SIG-M5 treated with dmso at 0.1 percent for 504 hours (cell line): ENCODE measurements around the gene MIOX.

ENCODE experiments used
- DNase-seq: peaks from one replicate; lab custom pipeline; 2025; ENCODE audit not compliant: unreplicated experiment; lab: John Stamatoyannopoulos, UW

Gene MIOX

DNA sequence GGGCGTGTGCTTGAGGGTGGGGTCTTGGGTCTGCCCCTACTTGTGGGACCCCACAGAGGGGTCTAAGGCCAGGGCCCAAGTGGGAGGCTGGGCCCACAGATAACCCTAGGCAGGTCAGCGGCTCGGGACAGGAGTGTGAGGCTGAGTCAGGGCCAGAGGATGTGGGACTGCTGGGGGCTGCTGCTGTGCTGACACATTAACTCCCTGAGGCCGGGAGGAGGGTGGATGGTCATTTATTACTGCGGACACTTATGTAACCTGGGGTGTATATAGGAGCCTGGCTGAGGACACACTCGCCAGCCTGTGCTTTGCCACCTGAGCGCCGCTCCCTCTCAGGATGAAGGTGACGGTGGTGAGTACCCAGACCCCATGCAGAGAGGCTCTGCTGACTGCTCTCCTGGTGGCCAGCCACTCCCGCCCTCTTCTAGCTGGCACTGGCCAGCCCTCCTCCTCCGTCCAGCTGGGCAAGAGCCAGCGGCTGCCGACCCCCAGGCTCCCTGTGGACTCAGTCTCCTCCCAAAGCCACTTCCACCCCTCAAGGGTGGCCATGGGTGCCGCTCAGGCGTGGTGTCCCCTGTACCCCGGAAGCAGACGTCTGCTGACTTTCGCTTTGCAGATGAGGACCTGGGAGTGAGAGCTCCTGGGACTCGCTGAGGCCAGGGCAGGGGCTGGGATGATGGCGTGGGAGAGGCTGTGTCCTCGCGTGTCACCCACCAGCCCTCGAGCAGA, at the start of gene MIOX:
Gene MIOX, plus strand, starts transcription at position 299 of the 729 bp plus-strand sequence. Its CDS starts 39 bp downstream, at position 338.
- no peak for DNase-seq

DNA sequence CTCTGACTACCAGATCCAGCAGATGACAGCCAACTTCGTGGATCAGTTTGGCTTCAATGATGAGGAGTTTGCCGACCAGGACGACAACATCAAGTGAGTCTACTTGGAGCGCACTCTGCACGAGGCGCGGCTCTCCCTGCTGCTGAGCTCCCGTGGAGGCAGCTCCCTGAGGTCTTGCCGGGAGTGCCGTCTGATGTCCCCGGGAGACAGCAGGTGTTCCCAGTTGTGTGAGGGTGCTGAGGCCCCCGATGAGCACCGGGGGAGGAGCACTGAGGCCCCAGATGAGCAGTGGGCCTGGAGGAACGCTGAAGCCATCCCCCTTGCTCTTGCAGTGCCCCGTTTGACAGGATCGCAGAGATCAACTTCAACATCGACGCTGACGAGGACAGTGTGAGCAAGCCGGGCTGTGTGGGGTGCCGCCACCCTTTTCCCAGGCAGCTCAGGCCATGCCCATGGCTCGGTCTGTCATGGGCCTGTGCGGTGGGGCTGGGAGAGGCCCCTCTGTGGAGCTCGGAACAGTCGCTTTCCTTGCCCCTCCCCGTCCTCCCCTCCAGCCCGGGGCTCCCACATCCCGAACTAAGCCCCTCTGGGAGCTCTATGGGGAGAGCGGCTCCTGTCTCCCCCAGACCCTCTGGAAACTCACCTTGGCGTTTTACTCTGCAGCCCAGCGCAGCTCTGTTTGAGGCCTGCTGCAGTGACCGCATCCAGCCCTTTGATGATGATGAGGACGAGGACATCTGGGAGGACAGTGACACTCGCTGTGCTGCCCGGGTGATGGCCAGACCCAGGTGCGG, 49.0 kb upstream of the MIOX start:
- DNase-seq: no peak

DNA sequence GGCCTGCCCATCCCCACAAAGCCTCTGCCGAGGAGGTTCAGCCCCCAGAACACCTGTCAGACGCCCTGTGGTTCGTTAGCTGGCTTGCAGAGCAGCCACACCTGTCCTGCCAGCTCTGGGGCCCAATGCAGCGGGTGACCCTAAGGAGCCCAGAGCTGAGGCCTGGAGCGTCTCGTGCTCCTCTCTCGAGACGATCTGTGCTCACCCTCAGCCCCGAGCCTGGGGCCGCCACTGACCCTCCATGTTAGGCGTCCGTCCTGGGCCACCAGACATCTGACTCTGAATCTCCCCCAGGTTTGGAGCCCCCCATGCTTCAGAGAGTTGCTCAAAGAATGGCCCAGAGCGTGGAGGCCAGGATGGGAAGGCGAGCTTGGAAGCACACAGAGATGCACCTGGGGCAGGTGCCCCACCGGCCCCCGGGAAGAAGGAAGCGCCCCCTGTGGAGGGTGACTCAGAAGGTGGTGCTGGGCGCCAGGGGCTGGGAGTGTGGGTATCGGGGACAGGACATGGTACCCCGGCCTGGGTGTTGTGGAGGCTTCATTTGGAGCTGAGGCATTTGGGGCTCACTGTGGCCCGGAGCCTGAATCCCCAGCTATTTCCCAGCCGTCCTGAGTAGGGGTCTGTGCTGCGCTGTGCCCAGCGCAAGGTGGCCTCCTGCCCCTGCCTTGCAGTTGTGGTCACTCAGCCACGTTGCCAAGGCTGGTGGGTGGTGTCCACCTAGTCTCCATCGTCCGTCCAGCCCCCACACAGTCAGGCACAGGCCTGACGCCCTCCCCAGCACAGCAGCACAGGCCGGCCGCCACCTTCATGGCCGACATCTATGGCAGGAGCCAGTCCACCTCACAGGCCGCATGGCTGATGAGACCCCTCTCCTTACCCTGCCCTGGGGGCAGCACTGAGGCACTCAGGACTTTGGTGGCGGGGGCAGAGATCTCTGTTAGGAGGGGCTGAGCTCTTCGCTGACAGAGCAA, 48.1 kb upstream of the MIOX start:
- no peak for DNase-seq

DNA sequence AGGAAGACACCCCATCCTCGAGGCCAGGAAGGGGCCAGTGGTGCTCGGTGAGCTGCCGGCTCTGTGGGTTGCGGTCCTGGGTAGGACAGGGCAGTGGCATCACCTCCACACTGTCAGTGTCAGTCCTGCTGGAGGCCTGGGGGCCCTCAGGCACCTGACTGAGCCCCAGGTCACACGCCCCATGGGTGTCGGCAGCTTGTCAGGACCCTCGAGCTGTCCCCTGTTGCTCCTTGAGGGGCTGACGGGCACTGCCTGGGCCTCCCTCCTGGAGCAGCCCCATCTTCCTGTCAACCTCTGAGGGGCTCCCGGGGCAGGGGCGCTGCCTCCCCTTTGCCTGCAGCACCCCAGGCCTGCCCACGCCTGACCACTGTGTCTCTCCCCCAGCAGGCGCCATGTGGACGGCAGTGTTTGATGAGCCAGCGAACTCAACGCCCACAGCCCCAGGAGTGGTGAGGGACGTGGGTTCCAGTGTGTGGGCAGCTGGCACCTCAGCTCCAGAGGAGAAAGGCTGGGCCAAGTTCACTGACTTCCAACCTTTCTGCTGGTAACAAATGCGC, 47.3 kb upstream of the MIOX start:
- no peak for DNase-seq

DNA sequence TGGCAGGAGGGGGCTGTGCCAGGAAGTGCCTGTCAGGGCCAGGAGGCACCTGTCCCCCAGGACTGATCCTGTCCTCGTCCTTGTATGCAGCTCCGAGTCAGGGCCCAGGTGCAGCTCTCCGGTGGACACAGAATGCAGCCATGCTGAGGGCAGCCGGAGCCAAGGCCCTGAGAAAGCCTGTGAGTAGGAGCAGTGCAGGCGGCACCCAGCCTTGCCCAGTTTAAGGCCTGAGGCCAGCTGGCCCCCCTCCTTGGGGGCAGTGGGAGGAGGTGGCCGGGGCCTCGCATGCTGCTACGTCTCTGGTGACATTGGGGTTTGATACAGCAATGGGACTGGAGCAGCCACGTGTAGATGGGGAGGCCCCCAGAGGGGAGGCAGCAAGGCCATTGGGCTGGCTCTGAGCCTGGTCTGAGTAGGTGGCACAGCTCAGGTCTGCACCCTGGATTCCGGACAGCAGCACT, 46.8 kb upstream of the MIOX start:
- DNase-seq: no peak

DNA sequence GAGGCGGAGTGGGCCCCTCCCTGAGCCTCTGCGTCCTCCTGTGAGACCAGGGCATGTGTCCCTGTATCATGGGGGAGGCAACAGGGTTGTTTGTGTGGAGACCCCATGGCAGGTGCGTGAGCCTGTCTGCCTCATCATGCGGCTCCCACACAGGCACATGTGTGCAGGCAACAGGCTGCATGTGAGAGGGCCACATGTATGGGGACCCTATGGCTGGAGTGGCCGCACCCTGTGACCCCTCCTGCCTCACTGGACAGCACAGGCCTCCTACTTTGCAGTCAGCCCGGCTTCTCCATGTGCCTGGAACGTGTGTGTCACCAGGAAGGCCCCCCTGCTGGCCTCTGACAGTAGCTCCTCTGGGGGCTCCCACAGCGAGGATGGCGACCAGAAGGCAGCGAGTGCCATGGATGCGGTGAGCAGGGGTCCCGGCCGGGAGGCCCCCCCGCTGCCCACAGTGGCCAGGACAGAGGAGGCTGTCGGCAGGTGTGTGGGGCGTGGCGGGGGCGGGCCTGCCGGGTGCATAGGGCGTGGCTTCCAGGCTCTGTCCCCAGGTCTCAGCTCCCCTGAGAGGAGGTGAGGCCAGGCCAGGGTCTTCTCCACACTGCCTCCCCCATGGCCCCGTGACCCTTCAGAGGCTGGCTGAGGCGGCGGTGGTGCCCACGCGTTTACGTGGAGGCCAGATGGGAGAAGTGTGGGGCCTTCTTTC, 46.0 kb upstream of the MIOX start:
- DNase-seq: no peak

DNA sequence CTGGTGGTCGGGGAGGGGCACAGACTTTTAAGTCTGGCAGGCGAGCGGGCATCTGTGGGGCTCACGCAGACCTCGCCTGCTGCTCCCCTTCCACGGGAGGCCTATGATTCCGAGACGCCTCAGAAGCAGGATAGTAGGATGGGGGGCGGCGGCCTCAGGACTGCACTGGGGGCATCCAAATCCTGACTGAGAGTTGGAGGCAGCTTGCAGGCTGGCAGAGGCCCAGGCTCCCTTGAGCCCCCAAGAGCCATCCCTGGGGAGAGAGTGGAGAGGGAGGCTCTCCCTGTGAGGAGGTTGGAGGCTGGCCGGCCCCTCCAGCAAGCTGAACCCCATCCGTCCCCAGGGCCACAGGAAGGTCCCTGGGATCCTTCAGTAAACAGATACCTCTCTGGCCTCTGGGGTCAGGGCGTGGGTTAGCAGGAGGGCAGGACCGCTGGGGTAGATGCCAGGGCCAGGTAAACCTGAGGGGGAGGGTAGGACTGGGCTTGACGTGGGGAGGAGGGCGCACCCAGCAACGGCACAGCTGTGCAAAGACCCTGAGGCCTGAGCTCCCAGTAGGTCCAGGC, 45.1 kb upstream of the MIOX start:
- DNase-seq: no peak

DNA sequence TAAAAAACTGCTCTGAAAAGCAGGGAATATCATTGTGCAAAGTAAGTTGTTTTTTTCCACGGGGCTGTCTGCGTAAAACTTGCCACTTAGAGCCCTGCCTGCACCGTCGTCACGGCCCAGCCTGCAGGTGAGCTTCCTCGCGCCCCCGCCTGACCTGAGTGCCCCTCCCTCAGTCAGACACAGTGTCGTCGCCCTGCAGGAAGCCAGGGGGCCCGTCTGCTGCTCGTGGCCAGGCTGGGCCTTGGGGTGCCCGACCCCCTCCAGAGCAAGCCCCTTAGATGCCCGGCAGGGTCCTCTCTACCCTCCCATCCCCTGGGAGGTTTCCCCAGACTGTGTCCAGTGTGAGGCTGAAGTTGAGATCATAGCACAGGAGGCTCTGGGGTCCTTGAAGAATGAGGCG, 43.5 kb upstream of the MIOX start:
- DNase-seq: no peak

DNA sequence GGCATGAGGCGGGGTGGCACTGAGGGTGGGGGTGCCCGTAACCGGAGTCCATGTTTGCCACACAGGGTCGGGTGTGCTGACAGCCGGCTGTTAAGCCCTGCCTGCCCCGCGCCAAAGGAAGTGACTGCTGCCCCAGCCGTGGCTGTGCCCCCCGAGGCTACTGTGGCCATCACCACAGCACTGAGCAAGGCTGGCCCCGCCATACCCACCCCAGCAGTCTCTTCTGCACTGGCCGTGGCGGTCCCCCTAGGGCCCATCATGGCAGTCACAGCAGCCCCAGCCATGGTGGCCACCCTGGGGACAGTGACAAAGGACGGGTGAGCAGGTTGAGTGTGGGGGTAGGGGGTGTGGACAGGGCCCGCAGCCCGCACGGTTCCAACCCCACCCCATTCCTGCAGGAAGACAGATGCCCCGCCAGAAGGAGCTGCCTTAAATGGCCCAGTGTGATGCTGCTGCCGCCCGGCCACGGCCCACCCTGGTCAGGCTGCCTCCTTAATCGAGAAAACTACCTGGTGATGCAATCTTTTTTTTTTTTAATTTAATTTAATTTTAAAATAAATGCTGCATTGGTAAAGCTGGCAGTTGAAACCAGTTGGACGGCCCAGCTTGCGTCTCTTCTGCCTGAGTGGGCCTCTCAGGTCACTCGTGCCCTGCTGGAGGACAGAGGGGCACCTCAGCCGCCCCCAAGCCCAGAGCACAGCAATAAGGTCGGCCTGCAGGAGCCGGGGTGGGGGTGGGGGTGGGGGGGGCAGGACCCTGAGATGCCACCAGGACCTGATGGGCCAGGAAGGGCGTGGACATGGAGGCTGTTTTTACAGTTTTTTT, 42.6 kb upstream of the MIOX start:
- DNase-seq: no peak

DNA sequence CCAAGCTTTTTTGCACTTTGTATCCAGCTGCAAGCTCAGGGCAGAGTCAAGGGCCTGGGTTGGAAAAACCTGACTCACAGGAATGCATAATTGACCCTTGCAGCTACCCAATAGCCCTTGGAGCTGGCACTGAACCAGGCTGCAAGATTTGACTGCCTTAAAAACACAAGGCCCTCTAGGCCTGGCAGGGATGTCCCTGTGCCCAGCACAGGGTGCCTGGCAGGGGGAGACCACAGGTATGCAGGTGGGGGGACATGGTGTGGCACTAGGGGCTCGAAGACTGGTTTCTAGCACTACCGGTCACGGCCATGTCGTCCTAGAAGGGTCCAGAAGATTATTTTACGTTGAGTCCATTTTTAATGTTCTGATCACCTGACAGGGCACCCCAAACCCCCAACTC, 42.0 kb upstream of the MIOX start:
- no peak for DNase-seq

DNA sequence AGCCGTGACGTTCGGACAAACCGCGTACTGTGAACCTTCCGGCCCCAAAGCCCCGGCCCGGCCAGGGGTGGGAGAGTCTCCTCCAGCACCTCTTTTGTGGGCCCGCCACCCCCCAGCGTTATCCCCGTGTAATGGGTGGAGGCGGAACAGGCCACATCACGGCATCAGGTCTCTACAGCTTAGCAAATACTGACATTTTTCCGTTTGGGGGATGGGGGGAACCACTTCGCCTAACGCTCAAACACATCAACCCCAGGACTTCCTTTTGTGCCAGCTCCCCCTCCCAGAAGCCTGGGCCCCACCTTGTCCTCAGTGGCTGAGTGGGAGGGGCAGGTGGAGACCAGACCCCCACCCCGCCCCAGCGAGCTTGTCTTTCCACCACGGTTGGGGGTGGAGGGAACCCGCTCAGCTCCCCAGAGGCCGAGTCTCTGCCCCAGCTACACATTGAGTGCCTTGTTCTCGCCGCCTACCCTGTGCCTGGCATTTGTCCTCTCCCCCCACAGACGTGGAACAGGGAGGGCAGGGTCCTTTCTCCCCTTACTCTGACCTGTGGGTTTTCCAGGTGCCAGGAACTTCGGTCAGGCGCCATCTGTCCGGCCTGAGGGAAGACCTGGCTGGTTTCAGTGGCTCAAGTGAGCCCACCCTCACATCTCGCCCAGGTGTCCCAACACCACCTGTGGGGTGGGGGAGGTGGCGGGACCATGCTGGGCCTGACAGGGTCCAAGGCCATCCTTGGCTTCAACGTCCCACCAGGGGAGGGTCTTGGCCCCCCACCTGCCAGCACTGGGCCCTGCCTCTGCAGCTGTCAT, 41.4 kb upstream of the MIOX start:
- no peak for DNase-seq

DNA sequence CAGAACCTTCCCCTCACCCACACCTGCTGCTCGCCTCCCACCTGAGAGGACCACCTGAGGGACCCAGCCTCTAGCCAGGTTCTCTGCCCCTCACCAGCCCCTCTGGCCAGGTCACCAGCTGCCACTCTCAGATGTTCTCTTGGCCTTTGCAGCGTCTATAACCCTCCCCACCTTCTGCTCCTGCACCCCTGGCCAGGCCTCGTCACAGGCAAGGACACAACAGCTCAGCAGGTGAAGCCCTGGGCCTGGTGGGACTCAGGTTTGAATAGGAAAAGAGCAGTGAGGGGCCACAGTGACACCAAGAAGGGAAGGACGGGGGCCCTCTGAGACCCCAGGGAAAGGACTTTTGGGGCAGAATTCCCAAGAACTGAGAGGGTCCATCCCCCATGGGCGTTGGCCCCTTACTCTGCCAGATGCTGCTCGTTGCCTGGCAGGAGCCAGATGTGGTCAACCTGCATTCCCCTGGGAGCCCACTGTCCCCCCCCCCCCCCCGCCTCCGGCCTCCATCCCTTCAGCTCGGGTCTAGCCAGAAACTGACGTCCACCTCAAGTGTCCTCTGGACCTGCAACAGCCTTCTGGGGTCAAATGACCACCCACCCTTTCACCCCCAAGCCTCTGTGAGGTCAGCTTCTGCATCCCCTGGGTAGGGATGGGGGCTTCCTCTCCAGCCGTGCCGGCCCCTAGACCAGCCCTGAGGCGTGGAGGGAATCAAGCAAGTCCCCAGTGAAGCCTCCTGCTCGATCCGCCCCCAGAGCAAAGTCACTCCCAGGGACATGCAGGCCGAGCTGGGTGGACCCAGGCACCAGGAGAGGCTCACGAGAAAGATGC, 40.6 kb upstream of the MIOX start:
- DNase-seq: no peak

DNA sequence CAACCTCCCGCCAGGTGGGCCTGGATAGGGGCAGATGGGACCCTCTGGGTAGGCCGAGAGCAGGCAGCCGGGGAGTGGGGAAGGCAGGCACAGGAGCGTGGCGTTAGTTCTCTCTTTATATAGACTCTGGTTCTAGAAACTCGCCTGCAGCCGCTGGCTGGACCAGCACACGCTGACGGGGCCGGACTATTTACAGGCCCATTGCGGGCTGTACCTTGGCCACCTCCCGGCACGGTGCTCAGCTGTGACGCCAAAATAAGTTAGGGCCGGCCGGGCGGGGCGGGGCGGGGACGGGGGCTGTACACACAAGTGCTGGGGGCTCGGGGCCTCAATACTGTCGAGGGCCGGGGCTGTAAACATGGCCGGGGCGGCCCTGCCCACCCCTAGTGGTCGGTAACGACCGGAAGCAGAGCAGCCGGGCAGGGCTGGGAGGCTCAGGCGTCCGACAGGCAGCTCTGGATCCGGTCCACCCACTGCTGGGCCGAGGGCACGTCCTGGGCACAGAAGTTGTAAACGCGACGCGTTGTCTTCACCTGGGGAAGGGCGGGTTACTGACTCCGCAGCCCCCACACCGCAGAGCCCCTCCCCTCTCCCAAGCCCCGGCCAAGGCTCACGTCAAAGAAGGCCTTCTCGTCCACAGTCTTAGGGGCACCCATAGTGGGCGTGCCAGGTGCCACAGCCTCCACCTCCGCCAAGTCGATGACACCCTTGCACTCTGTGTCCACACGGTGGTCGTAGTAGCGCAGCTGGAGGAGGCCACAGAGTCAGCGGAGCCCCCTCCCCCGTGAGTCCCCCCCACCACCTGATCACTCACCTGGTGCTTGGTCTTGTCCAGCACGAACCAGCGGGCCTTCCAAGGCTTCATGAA, 39.7 kb upstream of the MIOX start:
- no peak for DNase-seq

DNA sequence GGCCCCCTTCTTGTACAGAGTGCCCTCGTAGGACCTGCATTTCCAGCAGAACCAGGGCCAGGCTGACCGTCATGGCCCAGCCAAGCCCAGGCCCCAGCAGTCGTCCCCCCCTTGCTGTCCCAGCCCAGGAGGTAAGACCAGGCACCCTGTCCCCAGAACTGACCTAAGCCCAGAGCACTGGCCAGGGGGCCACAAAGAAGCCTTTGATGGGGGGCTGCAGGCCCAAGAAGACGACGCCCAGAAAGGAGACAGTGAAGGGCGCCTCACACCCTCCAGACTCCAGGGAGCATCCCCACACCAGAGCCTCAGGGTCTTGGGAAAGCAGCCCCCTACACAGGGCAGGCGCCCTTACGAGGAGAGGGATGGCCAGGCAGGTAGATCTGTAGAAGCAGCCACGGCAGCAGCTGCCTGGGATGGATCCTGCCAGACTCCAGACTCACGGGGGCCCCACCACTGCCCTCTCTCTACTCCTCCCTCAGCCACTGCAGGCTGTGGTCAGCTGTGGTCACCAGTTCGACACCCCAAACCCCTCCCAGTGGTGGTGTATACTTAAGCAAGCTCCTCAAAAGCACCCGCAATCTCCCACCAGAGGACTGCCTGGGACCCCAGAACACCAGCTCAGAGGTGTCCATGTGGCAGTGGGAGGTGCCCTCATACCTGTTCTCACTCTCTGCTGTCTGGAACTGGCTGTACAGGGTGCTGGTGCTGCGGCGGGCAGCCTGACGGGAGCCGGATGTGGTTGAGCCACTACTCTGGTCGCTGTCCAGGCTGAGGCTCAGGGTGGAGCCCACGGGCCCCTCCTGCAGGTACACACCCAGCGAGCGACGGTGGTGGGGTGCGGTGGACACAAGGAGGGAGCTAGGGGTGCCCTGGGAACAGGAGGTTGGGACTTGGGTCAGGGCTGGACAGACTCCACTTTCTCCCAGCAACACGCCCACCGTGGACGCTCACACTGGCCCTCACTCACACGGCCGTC, 38.8 kb upstream of the MIOX start:
- DNase-seq: no peak

DNA sequence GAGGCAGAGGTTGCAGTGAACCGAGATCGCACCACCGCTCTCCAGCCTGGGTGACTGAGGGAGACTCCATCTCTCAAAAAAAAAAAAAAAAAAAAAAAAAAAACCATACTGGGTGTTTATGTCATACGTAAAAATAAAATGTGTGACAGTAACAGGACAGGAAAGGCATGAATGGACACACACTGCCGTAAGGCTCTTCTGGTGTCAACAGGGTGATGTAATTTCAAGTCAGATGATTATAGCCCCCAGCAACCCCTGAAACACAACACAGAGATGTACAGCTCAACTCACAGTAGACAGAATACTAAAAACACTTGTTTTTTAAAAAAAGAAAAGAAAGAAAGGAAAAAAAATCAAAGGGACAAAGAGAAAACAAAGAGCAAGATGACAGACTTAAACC, 34.0 kb upstream of the MIOX start:
- no peak for DNase-seq
